PC-3 (cell line): ENCODE results near the gene NEK8. TPM values are rescaled to one million over a fixed set of nuclear protein-coding genes. Genes with fewer than 3 reads are reported as not detected.

Experiments
- ATAC-seq: fragments of 200-7000 bp; cut with Tn5 transposase; 2 replicates; pipeline ENCODE4 v1.9.1; 2020; ENCODE audit warnings: mild to moderate bottlenecking, moderate library complexity
- BruUV-seq: library from RNA; stranded (reverse); fragments of 400-500 nt; replicated peaks from 2 replicates; lab custom pipeline; 2021; lab: Mats Ljungman, UMichigan
- CTCF ChIA-PET: fragments of 300-600 bp; sonication (Branson Sonifier 250); formaldehyde crosslinking; loops from one replicate; lab custom pipeline; 2022; ENCODE audit warnings: antibody characterized with exemption; lab: Charles Lee
- POLR2A ChIA-PET: fragments of 300-600 bp; sonication (Branson Sonifier 250); formaldehyde crosslinking; loops from one replicate; lab custom pipeline; 2022; ENCODE audit warnings: antibody characterized with exemption; ENCODE audit not compliant: unreplicated experiment; lab: Charles Lee
- DNase-seq: peaks from one replicate; pipeline ENCODE4 v3.0.0-alpha.2; 2015
- H2AFZ ChIP-seq: fragments of 300-600 bp; sonication (generic); 2 replicates; pipeline ENCODE4 v1.6.0; 2016; ENCODE audit warnings: antibody characterized with exemption, low read length
- H3F3A ChIP-seq: fragments of 300-600 bp; sonication (generic); one replicate; pipeline ENCODE4 v1.6.0; 2017; ENCODE audit warnings: antibody characterized with exemption, low read length, control low read depth, mild to moderate bottlenecking; ENCODE audit not compliant: unreplicated experiment
- H3K27ac ChIP-seq: fragments of 300-600 bp; sonication (generic); 2 replicates; pipeline ENCODE4 v1.5.1; 2016; ENCODE audit warnings: mild to moderate bottlenecking, low read length
- H3K27me3 ChIP-seq: fragments of 300-600 bp; sonication (generic); 2 replicates; pipeline ENCODE4 v1.6.1; 2016; ENCODE audit warnings: low read length, mixed read lengths
- H3K36me3 ChIP-seq: fragments of 300-600 bp; sonication (generic); 2 replicates; pipeline ENCODE4 v1.6.1; 2016; ENCODE audit warnings: low read depth, mixed run types, low read length, mixed read lengths
- H3K4me1 ChIP-seq: fragments of 300-600 bp; sonication (generic); 2 replicates; pipeline ENCODE4 v1.5.1; 2016; ENCODE audit warnings: low read length; ENCODE audit not compliant: insufficient read depth
- H3K4me2 ChIP-seq: fragments of 300-600 bp; sonication (generic); 2 replicates; pipeline ENCODE4 v1.6.0; 2016; ENCODE audit warnings: low read length
- H3K4me3 ChIP-seq: fragments of 300-600 bp; sonication (generic); 2 replicates; pipeline ENCODE4 v1.5.1; 2016; ENCODE audit warnings: mild to moderate bottlenecking, low read length, mixed read lengths
- H3K79me2 ChIP-seq: fragments of 300-600 bp; sonication (generic); 2 replicates; pipeline ENCODE4 v1.6.1; 2017; ENCODE audit warnings: low read length, mixed read lengths
- H3K9ac ChIP-seq: fragments of 300-600 bp; sonication (generic); 2 replicates; pipeline ENCODE4 v1.6.0; 2016; ENCODE audit warnings: mild to moderate bottlenecking, low read length
- H3K9me2 ChIP-seq: fragments of 300-600 bp; sonication (generic); replicated peaks from 2 replicates; pipeline ENCODE4 v1.6.1; 2016; ENCODE audit warnings: mixed run types, low read length, mixed read lengths
- H3K9me3 ChIP-seq: fragments of 300-600 bp; sonication (generic); 2 replicates; pipeline ENCODE4 v1.6.1; 2016; ENCODE audit warnings: low read length, mixed read lengths
- H4K20me1 ChIP-seq: fragments of 300-600 bp; sonication (generic); 2 replicates; pipeline ENCODE4 v1.6.1; 2016; ENCODE audit warnings: low read length, mixed read lengths
- EZH2 ChIP-seq: fragments of 300-600 bp; sonication (generic); IDR thresholded peaks from one replicate; pipeline ENCODE4 v1.6.1; 2017; ENCODE audit warnings: antibody characterized with exemption, mild to moderate bottlenecking, low read length; ENCODE audit not compliant: unreplicated experiment
- EZH2phosphoT487 ChIP-seq: fragments of 300-600 bp; sonication (generic); IDR thresholded peaks from 2 replicates; pipeline ENCODE4 v1.6.1; 2018; ENCODE audit warnings: mild to moderate bottlenecking, antibody characterized with exemption, low read length, borderline replicate concordance
- intact Hi-C: fragments of 100-400 bp; cut with micrococcal nuclease; formaldehyde crosslinking; loops from 2 replicates; pipeline ENCODE4 v1.9.0; 2023
- total RNA-seq: library from RNA; depleted of rRNA; stranded (reverse); fragments of >200 nt; gene quantifications from 2 replicates; pipeline ENCODE4 v1.2.3, GENCODE V29; 2014
- TF ChIP-seq, protein P1 (sequence below): fragments of 300-600 bp; sonication (generic); conservative IDR thresholded peaks from 2 replicates; pipeline ENCODE4 v1.5.1; 2017; ENCODE audit warnings: antibody characterized with exemption, low read depth, mild to moderate bottlenecking, low read length

NEK8 gene
- total RNA-seq, 1 experiment from 2014 or later = 2.4 TPM

DNA sequence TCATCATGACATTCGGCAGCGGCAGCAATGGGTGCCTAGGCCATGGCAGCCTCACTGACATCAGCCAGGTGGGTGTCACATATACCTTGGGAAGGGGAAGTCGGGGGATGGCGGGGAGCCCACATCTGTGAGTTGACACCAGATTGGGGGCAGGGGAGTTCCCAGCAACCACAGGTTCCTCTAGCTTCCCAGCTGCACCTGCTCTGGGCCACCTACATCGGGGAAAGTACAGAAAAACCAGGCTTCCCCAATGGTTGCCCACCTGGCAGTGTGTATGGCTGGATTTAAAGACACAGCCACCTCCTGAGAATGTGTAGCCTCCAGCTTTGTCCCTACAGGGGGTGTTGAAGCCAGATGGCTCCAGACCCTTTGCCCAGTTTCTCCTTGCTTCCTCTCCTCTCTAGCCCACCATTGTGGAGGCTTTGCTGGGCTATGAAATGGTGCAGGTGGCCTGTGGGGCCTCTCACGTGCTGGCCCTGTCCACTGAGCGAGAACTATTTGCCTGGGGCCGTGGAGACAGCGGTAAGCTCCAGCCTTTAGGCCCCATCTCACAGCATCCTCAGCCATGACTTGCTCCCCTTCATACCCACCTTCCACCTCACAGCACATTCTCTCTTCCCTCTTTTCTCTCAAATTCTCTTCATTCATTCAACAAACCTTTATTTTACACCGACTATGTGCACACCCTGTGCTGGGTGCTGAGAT is 10.2 kb downstream of the NEK8 start:
- H2AFZ ChIP-seq = no peak overlapping the region
- no peaks in the 10 kb centered on the region for H3K27me3 ChIP-seq
- ChIA-PET POLR2A (no interaction called here), CTCF (no interaction called here)
- H4K20me1 ChIP-seq = no peaks in the 10 kb centered on the region
- DNase-seq (no peak), ATAC-seq (no peak)
- intact Hi-C loops = no loop called here
- peaks cover 12% of the 10 kb centered on the region; the same call in 1 of the 2 replicates for H3K4me1 ChIP-seq
- no peaks in the 10 kb centered on the region for H3K9me2 ChIP-seq
- no peak overlapping the region for H3K4me3 ChIP-seq
- no TSS peak for BruUV-seq
- no peaks in the 10 kb centered on the region for H3K79me2 ChIP-seq
- no peaks in the 10 kb centered on the region for H3K9me3 ChIP-seq
- H3K4me2 ChIP-seq = no peak overlapping the region
- no peaks in the 10 kb centered on the region for H3F3A ChIP-seq
- H3K27ac ChIP-seq = no peak overlapping the region
- H3K36me3 ChIP-seq = no peaks in the 10 kb centered on the region
- no peak for TF ChIP-seq EZH2
- no peak for TF ChIP-seq EZH2phosphoT487
- no peak overlapping the region for H3K9ac ChIP-seq

DNA sequence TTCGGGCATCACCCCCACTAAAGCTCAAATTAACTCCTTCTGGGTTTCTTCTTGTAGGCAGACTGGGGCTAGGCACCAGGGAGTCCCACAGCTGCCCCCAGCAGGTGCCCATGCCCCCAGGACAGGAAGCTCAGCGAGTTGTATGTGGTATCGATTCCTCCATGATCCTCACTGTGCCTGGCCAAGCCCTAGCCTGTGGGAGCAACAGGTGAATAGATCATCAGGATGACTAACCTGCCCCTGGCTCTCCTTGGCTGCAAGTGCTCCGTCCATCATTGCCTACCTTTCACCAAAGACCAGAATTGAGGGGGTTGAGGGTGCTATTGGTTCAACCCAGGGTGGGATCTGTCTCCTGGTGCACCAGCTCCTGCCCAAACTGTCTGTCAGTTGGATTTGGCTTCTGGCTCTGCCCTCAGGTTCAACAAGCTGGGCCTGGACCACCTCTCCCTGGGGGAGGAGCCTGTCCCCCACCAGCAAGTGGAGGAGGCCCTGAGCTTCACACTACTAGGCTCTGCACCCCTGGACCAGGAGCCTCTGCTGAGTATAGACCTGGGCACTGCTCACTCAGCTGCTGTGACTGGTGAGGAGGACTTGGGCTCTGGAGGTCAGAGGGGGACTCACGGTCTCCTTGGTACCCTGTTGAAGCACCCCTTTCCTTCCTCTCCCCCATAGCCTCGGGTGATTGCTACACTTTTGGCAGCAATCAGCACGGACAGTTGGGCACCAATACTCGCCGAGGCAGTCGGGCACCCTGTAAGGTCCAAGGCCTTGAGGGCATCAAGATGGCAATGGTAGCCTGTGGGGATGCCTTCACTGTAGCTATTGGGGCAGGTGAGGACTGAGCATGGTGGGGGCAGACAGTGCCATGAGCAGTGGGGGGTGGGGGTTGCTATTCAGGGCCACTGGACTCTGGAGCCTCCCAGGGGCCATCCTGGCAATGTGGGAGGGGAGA is 12.1 kb downstream of the NEK8 start:
- H3K36me3 ChIP-seq = no peaks in the 10 kb centered on the region
- peaks cover 6% of the 10 kb centered on the region for H3K4me1 ChIP-seq
- ATAC-seq = no peak
- intact Hi-C loops = no loop called here
- BruUV-seq = no TSS peak
- no peak overlapping the region for H3K27ac ChIP-seq
- H3F3A ChIP-seq = no peaks in the 10 kb centered on the region
- H3K9ac ChIP-seq = no peak overlapping the region
- no peak overlapping the region for H2AFZ ChIP-seq
- H3K4me2 ChIP-seq = no peak overlapping the region
- peaks cover 16% of the 10 kb centered on the region for H3K79me2 ChIP-seq
- ChIA-PET POLR2A (no interaction called here), CTCF (interaction anchor here (0.5 kb wide), 1 partner anchor 37 kb away, joined by 5 read pairs; no protein-coding TSS in a partner anchor)
- H4K20me1 ChIP-seq = peaks cover 7% of the 10 kb centered on the region; the same call in 1 of the 2 replicates
- H3K27me3 ChIP-seq = no peaks in the 10 kb centered on the region
- no peaks in the 10 kb centered on the region for H3K9me3 ChIP-seq
- no peaks in the 10 kb centered on the region for H3K9me2 ChIP-seq
- H3K4me3 ChIP-seq = no peak overlapping the region
- TF ChIP-seq, protein P1, sequence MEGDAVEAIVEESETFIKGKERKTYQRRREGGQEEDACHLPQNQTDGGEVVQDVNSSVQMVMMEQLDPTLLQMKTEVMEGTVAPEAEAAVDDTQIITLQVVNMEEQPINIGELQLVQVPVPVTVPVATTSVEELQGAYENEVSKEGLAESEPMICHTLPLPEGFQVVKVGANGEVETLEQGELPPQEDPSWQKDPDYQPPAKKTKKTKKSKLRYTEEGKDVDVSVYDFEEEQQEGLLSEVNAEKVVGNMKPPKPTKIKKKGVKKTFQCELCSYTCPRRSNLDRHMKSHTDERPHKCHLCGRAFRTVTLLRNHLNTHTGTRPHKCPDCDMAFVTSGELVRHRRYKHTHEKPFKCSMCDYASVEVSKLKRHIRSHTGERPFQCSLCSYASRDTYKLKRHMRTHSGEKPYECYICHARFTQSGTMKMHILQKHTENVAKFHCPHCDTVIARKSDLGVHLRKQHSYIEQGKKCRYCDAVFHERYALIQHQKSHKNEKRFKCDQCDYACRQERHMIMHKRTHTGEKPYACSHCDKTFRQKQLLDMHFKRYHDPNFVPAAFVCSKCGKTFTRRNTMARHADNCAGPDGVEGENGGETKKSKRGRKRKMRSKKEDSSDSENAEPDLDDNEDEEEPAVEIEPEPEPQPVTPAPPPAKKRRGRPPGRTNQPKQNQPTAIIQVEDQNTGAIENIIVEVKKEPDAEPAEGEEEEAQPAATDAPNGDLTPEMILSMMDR = no peak
- TF ChIP-seq EZH2phosphoT487 (no peak), EZH2 (no peak)
- no peak for DNase-seq
